ENCODE results near the gene PARVB.
"Not testable (repeated sequence)": the region's sequence is repeated elsewhere in the genome, so short reads cannot be mapped to it uniquely, and the experiment has no call there.

PARVB gene

GRCh38 chr22:44056649-44057048 lies 32.5 kb downstream of the PARVB start:
- DNase-seq (ENCODE audit: low read depth): not testable (repeated sequence)

- no peak for DNase-seq (ENCODE audit: low read depth)
Measured at GRCh38 chr22:44057401-44057987, 33.4 kb downstream of the PARVB start.

- no peak for DNase-seq (ENCODE audit: low read depth)
Measured at GRCh38 chr22:44063462-44064371, 39.6 kb downstream of the PARVB start.

GRCh38 chr22:44067033-44067432 lies 42.9 kb downstream of the PARVB start:
- no peak for DNase-seq (ENCODE audit: low read depth)

GRCh38 chr22:44067901-44068300 lies 43.8 kb downstream of the PARVB start:
- no peak for DNase-seq (ENCODE audit: low read depth)

- no peak for DNase-seq (ENCODE audit: low read depth)
Measured at GRCh38 chr22:44068422-44069191, 44.5 kb downstream of the PARVB start.

- no peak for DNase-seq (ENCODE audit: low read depth)
Measured at GRCh38 chr22:44070029-44070428, 45.9 kb downstream of the PARVB start.

GRCh38 chr22:44071781-44072326 lies 47.8 kb downstream of the PARVB start:
- no peak for DNase-seq (ENCODE audit: low read depth)

- no peak for DNase-seq (ENCODE audit: low read depth)
Measured at GRCh38 chr22:44074337-44074984, 50.4 kb downstream of the PARVB start.

GRCh38 chr22:44075022-44075421 lies 50.9 kb downstream of the PARVB start:
- DNase-seq (ENCODE audit: low read depth): no peak

GRCh38 chr22:44075670-44076069 lies 51.6 kb downstream of the PARVB start:
- no peak for DNase-seq (ENCODE audit: low read depth)

GRCh38 chr22:44076825-44077224 lies 52.7 kb downstream of the PARVB start:
- no peak for DNase-seq (ENCODE audit: low read depth)

GRCh38 chr22:44080936-44081861 lies 57.1 kb downstream of the PARVB start:
- peak; percentile 64 for DNase-seq (ENCODE audit: low read depth)

GRCh38 chr22:44082801-44083200 lies 58.7 kb downstream of the PARVB start:
- DNase-seq (ENCODE audit: low read depth): no peak

GRCh38 chr22:44084044-44084772 lies 60.1 kb downstream of the PARVB start:
- DNase-seq (ENCODE audit: low read depth): no peak

GRCh38 chr22:44085743-44086270 lies 61.7 kb downstream of the PARVB start:
- peak; percentile 60 for DNase-seq (ENCODE audit: low read depth)

- peak; percentile 32 for DNase-seq (ENCODE audit: low read depth)
Measured at GRCh38 chr22:44086271-44087088, 62.4 kb downstream of the PARVB start.

GRCh38 chr22:44087089-44087430 lies 63.0 kb downstream of the PARVB start:
- no peak for DNase-seq (ENCODE audit: low read depth)

- DNase-seq (ENCODE audit: low read depth): peak; percentile 33
Measured at GRCh38 chr22:44088976-44089570, 65.0 kb downstream of the PARVB start.
